WERI-Rb-1 (cell line): ENCODE results near the gene SETBP1.

Experiments used
- DNase-seq: peaks from one replicate; pipeline ENCODE4 v3.0.0-alpha.2; 2020
- H3K27ac ChIP-seq: fragments of 250-450 bp; sonication (Bioruptor Pico); 2 replicates; pipeline ENCODE4 v1.5.1; 2020; ENCODE audit warnings: mild to moderate bottlenecking, moderate library complexity
- H3K27me3 ChIP-seq: fragments of 250-450 bp; sonication (Bioruptor Pico); 2 replicates; pipeline ENCODE4 v1.5.1; 2021; ENCODE audit warnings: mild to moderate bottlenecking, low read depth, moderate library complexity; ENCODE audit not compliant: insufficient read depth, severe bottlenecking
- H3K36me3 ChIP-seq: fragments of 250-450 bp; sonication (Bioruptor Pico); 2 replicates; pipeline ENCODE4 v1.5.1; 2020; ENCODE audit warnings: mild to moderate bottlenecking, moderate library complexity
- H3K4me3 ChIP-seq: 2 replicates; pipeline ENCODE4 v1.5.1; 2011; ENCODE audit warnings: low read depth, mild to moderate bottlenecking, control low read depth, low read length
- H3K9me3 ChIP-seq: fragments of 250-450 bp; sonication (Bioruptor Pico); 2 replicates; pipeline ENCODE4 v1.5.1; 2021; ENCODE audit warnings: mild to moderate bottlenecking, moderate library complexity; ENCODE audit not compliant: severe bottlenecking
- TF ChIP-seq, protein P1 (sequence below): IDR thresholded peaks from 2 replicates; pipeline ENCODE4 v1.5.1; 2011; ENCODE audit warnings: low read depth, mild to moderate bottlenecking, control low read depth, inconsistent platforms, low read length

The SETBP1 gene

GRCh38 chr18:44818668-44819403 is 138.1 kb downstream of the SETBP1 start:
- H3K27me3 ChIP-seq, result no peaks in the 10 kb centered on the region
- H3K27ac ChIP-seq, result no peak overlapping the region
- H3K4me3 ChIP-seq, result no peak overlapping the region
- no peak for DNase-seq
- H3K9me3 ChIP-seq, result no peaks in the 10 kb centered on the region
- TF ChIP-seq, protein P1, sequence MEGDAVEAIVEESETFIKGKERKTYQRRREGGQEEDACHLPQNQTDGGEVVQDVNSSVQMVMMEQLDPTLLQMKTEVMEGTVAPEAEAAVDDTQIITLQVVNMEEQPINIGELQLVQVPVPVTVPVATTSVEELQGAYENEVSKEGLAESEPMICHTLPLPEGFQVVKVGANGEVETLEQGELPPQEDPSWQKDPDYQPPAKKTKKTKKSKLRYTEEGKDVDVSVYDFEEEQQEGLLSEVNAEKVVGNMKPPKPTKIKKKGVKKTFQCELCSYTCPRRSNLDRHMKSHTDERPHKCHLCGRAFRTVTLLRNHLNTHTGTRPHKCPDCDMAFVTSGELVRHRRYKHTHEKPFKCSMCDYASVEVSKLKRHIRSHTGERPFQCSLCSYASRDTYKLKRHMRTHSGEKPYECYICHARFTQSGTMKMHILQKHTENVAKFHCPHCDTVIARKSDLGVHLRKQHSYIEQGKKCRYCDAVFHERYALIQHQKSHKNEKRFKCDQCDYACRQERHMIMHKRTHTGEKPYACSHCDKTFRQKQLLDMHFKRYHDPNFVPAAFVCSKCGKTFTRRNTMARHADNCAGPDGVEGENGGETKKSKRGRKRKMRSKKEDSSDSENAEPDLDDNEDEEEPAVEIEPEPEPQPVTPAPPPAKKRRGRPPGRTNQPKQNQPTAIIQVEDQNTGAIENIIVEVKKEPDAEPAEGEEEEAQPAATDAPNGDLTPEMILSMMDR, result no peak
- no peaks in the 10 kb centered on the region for H3K36me3 ChIP-seq

DNA sequence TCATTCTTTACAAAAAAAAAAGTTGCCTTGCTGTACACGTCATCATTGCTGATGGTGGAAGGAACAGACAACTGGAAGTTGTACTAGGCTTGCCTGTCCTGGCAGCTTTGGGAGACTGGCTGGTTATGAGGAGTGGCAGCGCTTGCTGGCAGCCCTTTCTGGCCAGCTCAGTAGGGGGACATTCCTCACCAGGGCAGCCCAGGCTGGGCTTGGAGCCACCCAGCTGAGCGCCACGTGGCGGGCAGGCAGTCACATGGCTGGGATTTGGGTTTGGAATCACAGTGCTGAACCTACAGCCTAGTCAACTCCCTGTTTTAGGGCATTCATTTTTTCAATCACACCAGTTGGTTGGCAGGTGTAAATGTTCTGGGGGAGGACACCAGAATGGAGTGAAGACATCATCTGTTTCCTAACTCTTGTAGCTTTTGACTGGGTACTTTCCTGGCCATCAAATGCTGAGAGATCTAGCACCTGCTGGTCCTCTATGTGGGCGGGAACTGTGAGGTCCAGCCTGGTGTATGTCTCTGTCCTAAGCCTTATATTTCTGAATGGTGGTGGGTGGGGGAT is 139.3 kb downstream of the SETBP1 start:
- Histone ChIP-seq H3K4me3 (no peak overlapping the region), H3K36me3 (no peaks in the 10 kb centered on the region), H3K9me3 (no peaks in the 10 kb centered on the region), H3K27me3 (no peaks in the 10 kb centered on the region), H3K27ac (no peak overlapping the region)
- TF ChIP-seq, protein P1, result no peak
- DNase-seq, result no peak

DNA sequence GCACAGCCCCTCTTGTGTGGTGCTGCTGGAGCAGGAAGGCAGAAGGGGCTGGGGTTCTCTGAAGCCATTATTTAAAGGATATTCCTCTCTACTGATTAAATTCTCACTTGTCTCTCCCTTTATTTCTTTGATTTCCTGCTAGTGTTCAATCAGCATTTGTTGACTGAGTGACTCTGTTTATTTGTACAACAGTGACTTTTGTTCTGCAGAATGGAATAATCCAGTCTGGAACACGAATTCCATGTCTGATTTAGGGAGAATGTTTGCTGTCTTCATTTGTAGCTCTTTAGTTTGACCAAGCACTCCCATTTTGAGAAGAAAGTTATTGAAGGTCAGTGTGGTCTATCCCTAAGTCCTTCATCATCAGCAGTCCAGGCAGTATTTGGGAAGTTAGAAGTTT is 141.2 kb downstream of the SETBP1 start:
- H3K9me3 ChIP-seq, result no peaks in the 10 kb centered on the region
- no peak for DNase-seq

DNA sequence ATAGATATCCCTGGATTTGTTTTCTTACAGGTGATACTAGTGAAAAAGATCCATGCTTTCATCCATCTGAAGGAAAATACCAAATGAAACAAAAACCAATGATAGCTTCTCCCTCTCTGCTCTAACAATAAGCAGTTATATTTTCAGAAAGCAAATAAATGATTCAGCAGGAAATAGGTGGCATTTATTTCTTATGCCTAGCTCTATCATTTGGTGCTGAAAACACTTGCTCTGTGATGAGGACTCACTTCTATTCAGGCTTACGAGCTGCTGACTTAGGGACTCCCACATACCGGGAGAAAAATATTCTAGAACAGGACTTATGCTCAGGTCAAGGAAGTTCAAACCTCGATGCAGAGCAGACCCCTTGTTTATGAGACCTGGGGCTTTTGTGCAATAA is 142.6 kb downstream of the SETBP1 start:
- Histone ChIP-seq H3K27ac (no peak overlapping the region), H3K4me3 (no peak overlapping the region), H3K36me3 (no peaks in the 10 kb centered on the region), H3K9me3 (no peaks in the 10 kb centered on the region), H3K27me3 (no peaks in the 10 kb centered on the region)
- DNase-seq, result no peak
- TF ChIP-seq, protein P1, result no peak

More for the DNA sequence above, 141.2 kb downstream of the SETBP1 start:
- Histone ChIP-seq H3K27me3 (no peaks in the 10 kb centered on the region), H3K27ac (no peak overlapping the region), H3K4me3 (no peak overlapping the region), H3K36me3 (no peaks in the 10 kb centered on the region)
- TF ChIP-seq, protein P1, result no peak

DNA sequence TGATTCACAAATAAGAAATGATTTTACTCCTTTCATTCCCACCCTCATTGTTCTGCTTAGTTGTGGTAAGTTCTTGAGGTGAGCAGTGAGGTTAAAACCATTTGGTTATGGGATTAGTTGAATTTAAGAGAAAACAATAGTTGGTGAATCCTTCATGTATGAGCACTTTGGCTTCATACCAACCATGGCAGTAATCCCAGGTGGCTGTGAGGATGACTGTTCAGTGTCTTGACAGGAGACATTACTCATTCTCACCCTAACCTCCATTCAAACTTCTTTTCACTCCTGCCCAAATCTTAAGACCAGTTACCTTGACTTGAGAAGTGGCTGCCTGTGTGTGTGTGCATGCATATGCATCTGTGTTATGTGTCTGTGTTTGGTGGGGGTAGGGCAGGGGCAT is 143.1 kb downstream of the SETBP1 start:
- no peaks in the 10 kb centered on the region for H3K27me3 ChIP-seq
- H3K4me3 ChIP-seq, result no peak overlapping the region
- TF ChIP-seq, protein P1, result no peak
- no peaks in the 10 kb centered on the region for H3K9me3 ChIP-seq
- H3K36me3 ChIP-seq, result no peaks in the 10 kb centered on the region
- no peak overlapping the region for H3K27ac ChIP-seq
- no peak for DNase-seq

- Histone ChIP-seq H3K9me3 (no peaks in the 10 kb centered on the region), H3K27me3 (no peaks in the 10 kb centered on the region), H3K27ac (no peak overlapping the region), H3K36me3 (no peaks in the 10 kb centered on the region), H3K4me3 (no peak overlapping the region)
- no peak for DNase-seq
- TF ChIP-seq, protein P1, result no peak
Measured at GRCh38 chr18:44824884-44825283, 144.2 kb downstream of the SETBP1 start.
